D721Med (cell line): ENCODE measurements around the gene U2AF1L4.

Experiments
- DNase-seq: peaks from one replicate; pipeline ENCODE4 v3.0.0; 2011; ENCODE audit warnings: low spot score; ENCODE audit not compliant: insufficient read length
- FAIRE-seq: peaks from 2 replicates; lab custom pipeline; 2011; peaks lifted over from hg19 to GRCh38; lab: Jason Lieb, UNC
- CTCF ChIP-seq: IDR thresholded peaks from 2 replicates; pipeline ENCODE4 v1.5.1; 2012; ENCODE audit warnings: mild to moderate bottlenecking, control low read depth; ENCODE audit not compliant: insufficient read depth; ENCODE audit errors: missing control alignments

The U2AF1L4 gene

DNA sequence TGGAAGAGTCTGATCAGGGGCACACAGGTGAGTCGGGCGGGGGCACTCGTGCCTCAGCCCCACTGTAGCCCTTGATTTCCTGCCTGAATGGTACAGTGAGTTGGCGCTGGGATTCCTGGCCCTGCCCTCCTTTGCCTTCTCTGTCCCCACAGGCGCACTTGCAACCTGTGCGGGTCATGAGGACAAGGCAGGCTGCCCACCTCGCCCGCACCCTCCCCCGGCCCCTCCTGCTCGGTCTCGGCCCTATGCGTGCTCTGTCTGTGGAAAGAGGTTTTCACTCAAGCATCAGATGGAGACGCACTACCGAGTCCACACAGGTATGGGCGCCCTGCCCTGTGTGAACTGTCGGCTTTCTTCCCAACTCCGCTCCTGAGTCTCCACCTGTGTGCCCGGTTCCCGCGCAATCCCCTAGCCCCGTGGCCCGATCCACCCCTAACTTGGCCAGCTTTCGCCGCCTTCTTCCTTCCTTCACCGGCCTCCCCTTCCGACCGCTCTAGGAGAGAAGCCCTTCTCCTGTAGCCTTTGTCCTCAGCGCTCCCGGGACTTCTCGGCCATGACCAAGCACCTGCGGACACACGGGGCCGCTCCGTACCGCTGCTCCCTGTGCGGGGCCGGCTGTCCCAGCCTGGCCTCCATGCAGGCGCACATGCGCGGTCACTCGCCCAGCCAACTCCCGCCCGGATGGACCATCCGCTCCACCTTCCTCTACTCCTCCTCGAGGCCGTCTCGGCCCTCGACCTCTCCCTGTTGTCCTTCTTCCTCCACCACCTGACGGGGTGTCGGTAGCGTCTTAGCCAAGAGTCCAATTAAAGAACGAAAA lies 29.0 kb downstream of the U2AF1L4 start:
- FAIRE-seq (no peak), DNase-seq (no peak)
- TF ChIP-seq CTCF, result no peak

- FAIRE-seq (no peak), DNase-seq (no peak)
- TF ChIP-seq CTCF, result no peak
Observed at GRCh38 chr19:35715355-35715809, 29.8 kb downstream of the U2AF1L4 start.

- FAIRE-seq, result no peak
- no peak for TF ChIP-seq CTCF
- no peak for DNase-seq
Observed at GRCh38 chr19:35714601-35715354, 30.4 kb downstream of the U2AF1L4 start.

DNA sequence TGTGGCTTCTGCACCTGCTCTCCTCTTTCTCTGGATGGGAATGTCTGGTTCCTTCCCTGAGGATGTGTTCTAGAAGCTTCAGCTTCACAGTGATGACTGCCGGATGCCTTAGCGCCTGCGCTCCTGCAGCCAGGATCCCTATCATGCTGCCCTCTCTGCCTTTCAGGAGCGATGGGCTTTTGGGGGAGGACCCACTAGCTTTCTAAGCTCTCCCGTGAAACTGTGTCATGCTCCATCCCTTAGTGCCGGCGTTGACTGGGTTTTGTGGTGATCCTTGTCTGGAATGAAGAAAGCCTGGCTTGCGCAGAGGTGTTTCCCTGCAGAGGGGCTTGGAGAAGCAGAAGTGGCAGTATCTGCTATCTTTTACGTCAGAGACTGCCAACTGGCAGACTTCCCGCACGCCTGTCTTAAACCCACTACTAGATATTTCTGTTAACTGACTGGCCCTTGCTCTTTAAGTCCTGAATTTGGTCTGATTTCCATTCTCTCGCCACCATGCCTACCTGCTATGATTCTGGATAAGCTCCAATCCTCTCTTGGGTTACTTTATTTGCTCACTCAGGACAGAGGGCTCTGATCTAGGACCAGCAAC lies 31.2 kb downstream of the U2AF1L4 start:
- no peak for TF ChIP-seq CTCF
- FAIRE-seq (no peak), DNase-seq (no peak)

- DNase-seq, result no peak
- no peak for FAIRE-seq
- no peak for TF ChIP-seq CTCF
Observed at GRCh38 chr19:35713506-35713850, 31.7 kb downstream of the U2AF1L4 start.

DNA sequence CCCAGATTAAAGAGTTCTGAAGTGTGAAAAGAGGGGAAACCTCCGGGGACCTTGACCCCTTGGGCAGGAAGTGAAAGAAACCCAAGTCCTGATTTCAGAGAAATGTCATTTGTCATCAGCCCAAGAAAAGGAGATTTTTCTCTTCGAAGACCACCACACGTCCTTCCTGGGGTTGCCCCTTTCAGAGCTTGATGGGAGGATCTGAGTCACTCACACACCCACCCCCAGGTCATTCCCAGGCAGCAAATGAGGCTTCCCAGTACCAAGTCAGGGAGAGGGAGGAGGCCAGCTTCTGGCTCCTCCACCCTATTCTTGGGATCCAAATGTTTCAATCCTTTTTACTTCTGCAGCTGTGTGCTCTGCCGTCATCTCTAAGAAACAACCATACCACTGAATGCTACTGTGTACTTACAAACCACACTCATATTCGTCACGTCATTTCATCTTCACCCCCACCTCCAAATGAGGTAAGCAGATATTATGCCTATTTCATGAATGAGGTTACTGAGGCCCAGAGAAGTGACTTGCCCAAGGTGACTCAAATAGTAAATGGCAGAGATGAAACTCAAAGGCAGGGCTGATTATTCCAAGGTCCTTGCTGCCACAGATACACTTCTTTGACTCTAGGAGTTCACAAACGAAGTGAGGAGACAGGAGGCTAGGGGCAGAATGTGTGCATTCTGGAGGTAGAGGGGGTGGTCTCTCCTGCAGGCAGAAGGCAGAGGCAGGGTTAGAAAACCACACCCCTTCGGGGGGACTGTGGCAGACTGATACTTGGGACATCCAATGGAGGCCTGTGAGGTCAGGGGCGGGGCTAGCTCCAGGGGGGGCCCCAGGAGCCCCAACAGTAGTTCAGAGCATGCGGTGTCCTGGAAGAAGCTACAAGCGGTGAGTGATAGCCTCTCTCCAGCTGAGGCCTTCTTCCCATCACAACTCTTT lies 32.4 kb downstream of the U2AF1L4 start:
- DNase-seq (no peak), FAIRE-seq (no peak)
- no peak for TF ChIP-seq CTCF
